ENCODE data around the gene ZKSCAN3. TPM values are rescaled to one million over a fixed set of nuclear protein-coding genes. Genes with fewer than 3 reads are reported as not detected.
A peak's percentile ranks its signal among the peaks of the same experiment; 100 is the strongest.
"Not testable (repeated sequence)": the region's sequence is repeated elsewhere in the genome, so short reads cannot be mapped to it uniquely, and the experiment has no call there.

The ZKSCAN3 gene
- 1 to 10 TPM in 1 of 3 donors, under 1 TPM in 2; 0.85 to 2.0 (median 0.88) TPM for polyA plus RNA-seq

DNA sequence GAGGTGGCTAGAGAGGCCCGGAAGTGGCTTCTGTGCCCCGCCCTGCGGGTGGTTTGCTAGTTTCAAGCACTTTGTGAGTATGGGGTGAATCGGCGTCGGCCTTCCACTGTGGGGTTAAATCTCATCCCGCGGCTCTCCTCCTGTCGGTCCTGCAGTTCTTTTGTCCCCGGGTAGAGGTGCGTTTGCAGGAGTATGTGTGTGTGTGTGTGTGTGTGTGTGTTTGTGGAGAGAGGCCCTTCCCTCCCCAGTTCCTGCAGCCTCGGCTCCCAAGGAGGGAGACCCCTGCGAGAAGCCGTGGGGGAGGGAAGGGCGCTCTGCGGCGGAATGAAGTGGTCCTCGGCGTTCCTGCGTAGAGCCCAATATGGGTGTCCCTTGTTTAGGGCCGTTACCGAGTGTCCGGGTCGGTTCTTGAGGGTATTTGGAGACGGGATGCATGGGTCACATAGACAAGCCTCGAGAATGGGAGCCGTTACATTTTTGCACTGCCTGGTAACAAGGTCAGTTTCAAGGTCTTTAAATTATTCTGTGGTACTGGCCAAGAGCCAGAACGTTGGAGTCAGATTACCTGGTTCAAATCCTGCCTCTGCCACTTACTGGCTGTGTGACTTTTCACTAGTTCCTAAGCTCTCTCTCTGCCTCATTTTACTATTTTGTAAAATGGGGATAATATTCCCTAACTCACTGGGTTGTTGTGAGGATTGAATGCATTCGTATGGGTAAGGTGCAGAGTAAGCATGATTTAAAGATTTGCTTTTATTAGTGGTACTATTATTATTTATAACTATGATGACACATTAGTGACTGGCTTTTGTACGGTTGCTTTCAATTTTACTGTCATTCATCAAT is at the start of gene ZKSCAN3:
TSS of gene ZKSCAN3 (plus strand) at position 56 of the 846 bp plus-strand sequence. CDS start 9,640 bp downstream, outside the sequence.
- WGBS, 3 donors, result 0 to 2% (median 1%) methylated on average over 28 to 30 of the region's 30 CpGs
- no peak within 1 kb of the TSS for H3K27ac ChIP-seq (ENCODE audit: low read depth, low read length)

DNA sequence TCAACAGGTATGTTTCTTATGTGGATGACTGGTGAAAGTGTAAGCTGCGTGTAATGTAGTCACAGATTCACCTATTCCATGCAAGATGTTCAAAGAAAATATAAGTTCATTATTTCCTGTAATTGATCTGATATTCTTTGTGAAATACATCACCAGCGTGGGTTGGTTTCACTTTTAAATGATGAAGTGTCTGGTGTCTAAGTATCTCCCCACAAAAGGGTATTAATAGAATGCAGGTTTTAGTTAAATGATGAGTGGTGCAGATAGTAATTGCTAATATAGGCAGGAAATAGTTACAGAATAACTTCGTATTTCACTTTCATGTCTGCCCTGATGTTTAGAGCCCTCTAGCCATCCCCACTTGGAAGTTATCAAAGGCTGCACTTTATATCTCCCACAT is 46.2 kb upstream of the ZKSCAN3 start:
- no peak overlapping the region for H3K27ac ChIP-seq (ENCODE audit: low read depth, low read length)
- 83 to 95% (median 88%) methylated on average over 3 of the region's 3 CpGs for WGBS, 3 donors

DNA sequence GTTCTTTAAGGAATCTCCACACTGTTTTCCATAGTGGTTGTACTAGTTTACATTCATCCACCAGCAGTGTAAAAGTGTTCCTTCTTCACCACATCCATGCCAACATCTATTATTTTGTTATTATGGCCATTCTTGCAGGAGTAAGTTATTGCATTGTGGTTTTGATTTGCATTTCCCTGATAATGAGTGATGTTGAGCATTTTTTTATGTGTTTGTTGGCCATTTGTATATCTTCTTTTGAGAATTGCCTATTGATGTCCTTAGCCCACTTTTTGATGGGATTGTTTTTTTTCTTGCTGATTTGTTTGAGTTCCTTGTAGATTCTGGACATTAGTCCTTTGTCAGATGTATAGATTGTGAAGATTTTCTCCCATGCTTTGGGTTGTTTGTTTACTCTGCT is 43.4 kb upstream of the ZKSCAN3 start:
- H3K27ac ChIP-seq (ENCODE audit: low read depth, low read length), result not testable (repeated sequence)

GRCh38 chr6:28311139-28311823 is 38.5 kb upstream of the ZKSCAN3 start:
- no peak overlapping the region for H3K27ac ChIP-seq (ENCODE audit: low read depth, low read length)
- 85 to 89% (median 88%) methylated on average over 9 of the region's 9 CpGs for WGBS, 3 donors

GRCh38 chr6:28312939-28313338 is 36.8 kb upstream of the ZKSCAN3 start:
- H3K27ac ChIP-seq (ENCODE audit: low read depth, low read length), result no peak overlapping the region
- 87 to 94% (median 89%) methylated on average over 23 of the region's 23 CpGs for WGBS, 3 donors

DNA sequence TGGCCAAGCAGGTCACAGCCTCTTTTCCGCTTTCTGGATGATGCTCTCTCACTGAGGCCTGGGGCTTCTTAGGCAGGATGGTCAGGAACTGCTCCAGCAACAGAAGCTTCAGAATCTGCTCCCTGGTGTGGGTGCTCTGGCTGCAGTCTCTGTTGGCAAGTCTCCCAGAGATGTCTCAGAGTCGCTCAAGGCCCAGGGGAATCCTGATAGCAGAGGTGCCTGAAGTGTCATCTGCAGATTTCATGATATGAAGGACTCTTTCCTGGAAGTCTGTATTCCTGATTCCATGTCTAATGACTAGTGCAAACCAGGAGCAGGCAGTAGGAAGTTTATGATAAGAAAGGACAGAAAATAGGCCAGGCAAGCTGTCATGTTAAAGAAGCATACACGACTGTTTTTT is 34.1 kb upstream of the ZKSCAN3 start:
- H3K27ac ChIP-seq (ENCODE audit: low read depth, low read length), result no peak overlapping the region
- WGBS, 3 donors, result 74 to 79% (median 78%) methylated on average over 3 of the region's 3 CpGs

DNA sequence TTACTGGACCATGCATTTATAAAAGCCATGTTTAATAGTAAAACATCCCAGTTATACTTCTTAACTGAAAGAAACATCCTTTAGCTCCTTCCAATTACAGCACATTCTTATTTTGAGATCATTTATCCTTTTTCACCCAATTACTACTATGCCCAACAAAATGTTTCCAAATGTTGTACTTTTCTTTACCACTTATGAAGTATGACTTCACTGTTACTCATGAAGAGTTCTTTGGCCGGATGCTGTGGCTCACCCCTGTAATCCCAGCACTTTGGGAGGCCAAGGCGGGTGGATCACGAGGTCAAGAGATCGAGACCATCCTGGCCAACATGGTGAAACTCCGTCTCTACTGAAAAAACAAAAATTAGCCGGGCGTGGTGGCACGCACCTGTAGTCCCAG is 31.9 kb upstream of the ZKSCAN3 start:
- WGBS, 3 donors, result 93 to 96% (median 95%) methylated on average over 8 of the region's 8 CpGs
- H3K27ac ChIP-seq (ENCODE audit: low read depth, low read length), result not testable (repeated sequence)

GRCh38 chr6:28322661-28323060 is 27.1 kb upstream of the ZKSCAN3 start:
- 80 to 91% (median 81%) methylated on average over 3 of the region's 3 CpGs for WGBS, 3 donors

GRCh38 chr6:28323813-28324424 is 25.8 kb upstream of the ZKSCAN3 start:
- no peak overlapping the region for H3K27ac ChIP-seq (ENCODE audit: low read depth, low read length)
- WGBS, 3 donors, result 96 to 100% (median 100%) methylated on average over 1 of the region's 1 CpG

More at GRCh38 chr6:28322661-28323060, 27.1 kb upstream of the ZKSCAN3 start:
- no peak overlapping the region for H3K27ac ChIP-seq (ENCODE audit: low read depth, low read length)

GRCh38 chr6:28326371-28326948 is 23.3 kb upstream of the ZKSCAN3 start:
- H3K27ac ChIP-seq (ENCODE audit: low read depth, low read length), result no peak overlapping the region
- 93 to 98% (median 95%) methylated on average over 7 of the region's 7 CpGs for WGBS, 3 donors

DNA sequence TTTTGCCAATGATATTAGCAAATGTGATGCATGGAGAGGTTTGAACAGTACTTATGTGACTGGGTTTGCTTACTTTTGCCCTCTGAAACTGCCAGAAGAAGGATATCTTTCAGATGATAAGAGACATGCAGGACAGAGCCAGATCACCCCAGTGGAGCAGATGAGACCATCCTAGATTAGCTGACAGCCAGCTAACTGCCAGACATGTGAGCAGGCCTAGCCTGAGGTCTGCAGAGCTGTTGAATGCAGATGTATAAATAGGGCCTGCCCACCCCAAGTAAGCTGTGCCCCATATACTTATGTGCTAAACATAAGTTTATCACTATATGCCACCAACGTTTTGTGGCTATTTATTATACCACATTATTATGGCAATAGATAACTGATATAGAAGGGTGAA is 19.7 kb upstream of the ZKSCAN3 start:
- H3K27ac ChIP-seq (ENCODE audit: low read depth, low read length), result no peak overlapping the region
- 74 to 87% (median 75%) methylated on average over 1 of the region's 1 CpG for WGBS, 3 donors

DNA sequence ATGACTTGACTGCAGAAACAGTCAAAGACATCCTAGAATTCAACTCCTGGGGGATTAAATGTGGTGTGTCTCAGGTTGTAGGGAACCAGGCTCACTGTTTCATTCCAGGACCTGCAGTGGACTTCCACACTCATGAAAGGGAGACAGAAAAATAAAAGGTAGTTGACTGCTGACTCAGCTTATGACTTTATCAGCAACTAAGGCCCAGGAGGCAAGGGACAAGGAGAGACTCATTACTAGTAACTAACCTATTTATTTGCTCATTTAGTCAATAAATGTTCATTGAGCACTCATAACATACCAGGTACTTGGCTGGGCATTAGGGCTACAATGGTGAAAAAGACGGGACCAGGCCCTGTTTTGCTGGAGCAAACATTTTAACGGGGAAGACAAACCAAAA is 16.7 kb upstream of the ZKSCAN3 start:
- no peak overlapping the region for H3K27ac ChIP-seq (ENCODE audit: low read depth, low read length)
- WGBS, 3 donors, result 95 to 97% (median 96%) methylated on average over 2 of the region's 2 CpGs

DNA sequence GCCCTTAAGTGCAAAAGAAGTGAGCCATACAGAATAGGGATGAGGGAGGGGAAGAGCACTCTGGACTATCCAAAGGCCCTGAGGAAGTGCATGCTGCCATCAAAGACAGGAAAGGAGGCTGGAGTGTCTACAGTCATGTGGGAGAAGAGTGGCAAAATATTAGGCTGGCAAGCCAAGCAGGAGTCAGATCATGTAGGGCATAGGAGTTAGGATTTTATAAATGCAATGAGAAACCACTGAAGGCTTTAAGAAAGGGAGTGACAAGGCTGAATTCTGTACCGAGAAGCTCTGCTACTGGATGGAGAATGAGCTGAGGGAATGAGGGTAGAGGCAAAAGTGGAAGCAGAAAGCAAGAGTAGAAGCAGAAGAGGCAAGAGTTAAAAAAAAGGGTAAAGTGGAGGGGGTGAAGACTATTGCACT is 16.1 kb upstream of the ZKSCAN3 start:
- H3K27ac ChIP-seq (ENCODE audit: low read depth, low read length), result no peak overlapping the region

GRCh38 chr6:28334286-28335039 is 15.3 kb upstream of the ZKSCAN3 start:
- 79 to 87% (median 82%) methylated on average over 7 of the region's 7 CpGs for WGBS, 3 donors
- no peak overlapping the region for H3K27ac ChIP-seq (ENCODE audit: low read depth, low read length)

More for the DNA sequence above, 16.1 kb upstream of the ZKSCAN3 start:
- 88 to 94% (median 90%) methylated on average over 1 of the region's 1 CpG for WGBS, 3 donors

DNA sequence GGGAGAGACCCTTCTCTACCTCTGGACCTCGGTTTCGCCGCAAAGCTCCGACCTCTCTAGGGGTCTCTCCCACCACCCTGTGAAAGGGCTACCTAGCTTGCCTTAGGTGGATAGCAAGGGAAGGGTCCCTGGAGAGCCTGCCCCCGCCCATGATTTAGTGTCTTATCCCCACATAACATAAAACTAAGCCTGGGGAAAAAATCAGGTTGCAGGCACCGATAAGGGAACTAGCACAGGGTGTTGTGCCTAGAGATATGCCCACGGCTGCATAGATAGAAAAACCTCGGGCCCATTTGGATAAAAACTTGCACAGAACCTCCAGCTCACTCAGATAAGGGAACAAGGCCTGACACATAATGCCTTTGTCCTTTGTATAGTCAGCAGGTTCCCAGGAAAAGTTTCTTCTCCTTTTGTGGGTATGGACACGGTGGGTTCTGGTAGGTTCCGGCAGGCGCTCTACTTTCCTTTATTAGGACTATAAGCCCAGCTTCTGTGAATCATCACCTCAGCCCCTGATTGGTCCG is 14.6 kb upstream of the ZKSCAN3 start:
- 21 to 35% (median 29%) methylated on average over 12 of the region's 12 CpGs for WGBS, 3 donors
- no peak overlapping the region for H3K27ac ChIP-seq (ENCODE audit: low read depth, low read length)

DNA sequence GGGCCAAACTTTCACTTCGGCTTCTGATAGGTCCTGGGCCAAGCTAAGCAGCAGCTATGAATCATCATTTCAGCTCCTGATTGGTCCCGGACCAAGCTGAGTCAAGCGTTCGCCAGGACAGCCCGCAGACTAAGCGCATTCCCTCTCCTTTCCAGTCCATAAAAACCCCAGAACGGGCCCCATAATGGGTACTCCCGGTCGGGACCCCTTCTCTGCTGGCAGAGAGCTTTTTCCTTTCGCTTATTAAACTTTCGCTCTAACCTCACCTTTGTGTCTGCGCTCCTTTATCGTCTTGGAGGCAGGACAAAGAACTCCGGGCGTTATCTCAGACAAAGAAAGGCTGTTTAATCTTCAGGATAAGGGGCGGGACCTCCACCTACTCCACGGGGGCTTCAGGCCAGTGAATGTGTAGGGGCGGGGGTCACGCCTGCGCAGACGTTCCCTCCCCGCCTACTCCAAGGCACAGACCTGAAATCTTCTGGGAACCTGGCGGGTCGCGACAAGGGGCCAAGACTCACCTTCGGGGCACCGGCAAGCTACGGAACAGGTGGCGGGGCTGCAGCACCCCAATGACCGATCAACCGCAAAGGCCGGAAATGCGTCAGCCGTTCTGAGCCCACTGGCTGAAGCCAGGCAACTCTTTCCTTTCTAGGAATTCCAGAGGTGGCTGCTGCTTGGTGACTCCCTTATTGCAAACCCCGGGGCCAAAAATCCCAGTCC is 14.0 kb upstream of the ZKSCAN3 start, which contains the start of gene ZSCAN31:
TSS of gene ZSCAN31 (minus strand) at position 585 of the 720 bp plus-strand sequence. CDS start 6,465 bp downstream, outside the sequence.
- peak within 1 kb of the TSS; percentile 77 for H3K27ac ChIP-seq (ENCODE audit: low read depth, low read length)
- 0% methylated on average over 35 of the region's 35 CpGs for WGBS, 3 donors
